IMR-90 (cell line): ENCODE data around the gene HLA-E.

Experiments
- CTCF ChIP-seq: conservative IDR thresholded peaks from 2 replicates; pipeline ENCODE4 v1.5.1; 2012; ENCODE audit warnings: mild to moderate bottlenecking, low read depth, low read length, improper control_type of control experiment
- ELK1 ChIP-seq: fragments of 150-350 bp; IDR thresholded peaks from 2 replicates; pipeline ENCODE4 v1.6.1; 2016; ENCODE audit warnings: low read depth, mild to moderate bottlenecking, low read length, moderate library complexity, borderline replicate concordance
- POLR2A ChIP-seq: IDR thresholded peaks from 2 replicates; pipeline ENCODE4 v1.6.1; 2012; ENCODE audit warnings: mild to moderate bottlenecking, low read depth, low read length
- RFX5 ChIP-seq: IDR thresholded peaks from 2 replicates; pipeline ENCODE4 v1.8.0; 2012; ENCODE audit warnings: low read depth, mild to moderate bottlenecking, low read length, moderate library complexity

DNA sequence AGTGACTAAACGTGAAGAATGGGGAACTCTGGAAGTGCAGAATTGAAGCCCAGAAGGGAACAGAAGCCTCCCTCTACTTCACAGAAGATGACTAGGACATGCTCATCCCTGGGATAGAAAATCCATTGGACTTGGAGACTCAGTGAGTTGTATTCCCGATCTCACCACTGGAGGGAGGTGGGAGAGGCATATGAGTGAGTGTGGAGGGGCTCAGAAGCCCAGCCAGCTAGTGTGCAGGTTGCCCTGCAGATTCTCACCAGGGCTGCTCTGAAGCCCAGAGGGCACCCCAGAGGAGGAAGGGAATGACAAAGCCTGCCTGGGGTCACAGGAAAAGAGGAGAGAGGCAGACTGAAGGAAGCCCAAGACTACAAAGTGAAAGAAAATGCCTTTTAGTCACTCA, 42.1 kb upstream of the HLA-E start:
- TF ChIP-seq CTCF (0 out of 2 replicates have a peak, but pooled peaks have one; percentile 7), ELK1 (no peak), RFX5 (no peak), POLR2A (no peak)
